Endothelial cell (in vitro differentiated cells): Measurements from ENCODE around the gene LY6G5B. TPM values are rescaled to one million over a fixed set of nuclear protein-coding genes. Genes with fewer than 3 reads are reported as not detected.

ENCODE experiments used
- DNase-seq: peaks from one replicate; pipeline ENCODE4 v3.0.0; 2021; ENCODE audit warnings: low spot score
- H3K27ac Mint-ChIP-seq: one replicate; pipeline ENCODE4 v1.8.0; 2021; ENCODE audit warnings: mixed read lengths, inconsistent platforms; ENCODE audit not compliant: unreplicated experiment
- H3K27me3 Mint-ChIP-seq: one replicate; pipeline ENCODE4 v1.8.0; 2021; ENCODE audit warnings: mild to moderate bottlenecking, moderate library complexity, mixed read lengths, inconsistent platforms; ENCODE audit not compliant: unreplicated experiment
- H3K36me3 Mint-ChIP-seq: one replicate; pipeline ENCODE4 v1.8.0; 2021; ENCODE audit warnings: mild to moderate bottlenecking, low read depth, mixed read lengths, inconsistent platforms; ENCODE audit not compliant: unreplicated experiment
- H3K4me1 Mint-ChIP-seq: one replicate; pipeline ENCODE4 v1.8.0; 2021; ENCODE audit warnings: mild to moderate bottlenecking, mixed read lengths, inconsistent platforms; ENCODE audit not compliant: unreplicated experiment
- H3K4me3 Mint-ChIP-seq: one replicate; pipeline ENCODE4 v1.8.0; 2021; ENCODE audit warnings: mild to moderate bottlenecking, mixed read lengths, inconsistent platforms; ENCODE audit not compliant: unreplicated experiment
- H3K9me3 Mint-ChIP-seq: one replicate; pipeline ENCODE4 v1.8.0; 2021; ENCODE audit warnings: mixed read lengths, inconsistent platforms; ENCODE audit not compliant: unreplicated experiment
- CTCF ChIP-seq: fragments of 200-600 bp; sonication (generic); IDR thresholded peaks from one replicate; pipeline ENCODE4 v1.5.0; 2021; ENCODE audit warnings: antibody characterized with exemption; ENCODE audit not compliant: unreplicated experiment
- total RNA-seq: library from RNA; stranded (reverse); fragmentation: NEBNext Ultra II Directional; extraction: Animal tissue kit (Norgen Biotek cat#: 25700); gene quantifications from one replicate; pipeline ENCODE4 v1.2.1, GENCODE V29; 2021; ENCODE audit not compliant: unreplicated experiment

The LY6G5B gene
- total RNA-seq, 1 donor from 2014 or later, result 16.3 TPM

- DNase-seq, result no peak
- Mint-ChIP-seq H3K9me3 (no peaks in the 10 kb centered on the region), H3K4me1 (no peaks in the 10 kb centered on the region), H3K4me3 (no peak overlapping the region), H3K27ac (no peak overlapping the region), H3K36me3 (peaks cover 42% of the 10 kb centered on the region), H3K27me3 (peaks cover 6% of the 10 kb centered on the region)
- no peak for TF ChIP-seq CTCF
Observed at GRCh38 chr6:31631209-31631608, 38.6 kb upstream of the LY6G5B start.

GRCh38 chr6:31631681-31632278, 38.0 kb upstream of the LY6G5B start:
- Mint-ChIP-seq H3K36me3 (peaks cover 40% of the 10 kb centered on the region), H3K4me1 (no peaks in the 10 kb centered on the region)

GRCh38 chr6:31632279-31632946, 37.4 kb upstream of the LY6G5B start:
- DNase-seq, result no peak
- Mint-ChIP-seq H3K27me3 (peaks cover 8% of the 10 kb centered on the region), H3K36me3 (peaks cover 35% of the 10 kb centered on the region), H3K9me3 (no peaks in the 10 kb centered on the region), H3K4me3 (no peak overlapping the region), H3K27ac (no peak overlapping the region), H3K4me1 (no peaks in the 10 kb centered on the region)
- TF ChIP-seq CTCF, result no peak

More at GRCh38 chr6:31631681-31632278, 38.0 kb upstream of the LY6G5B start:
- no peaks in the 10 kb centered on the region for H3K9me3 Mint-ChIP-seq
- H3K27me3 Mint-ChIP-seq, result peaks cover 8% of the 10 kb centered on the region
- no peak overlapping the region for H3K4me3 Mint-ChIP-seq
- TF ChIP-seq CTCF, result no peak
- no peak overlapping the region for H3K27ac Mint-ChIP-seq
- DNase-seq, result no peak

GRCh38 chr6:31633447-31633846, 36.3 kb upstream of the LY6G5B start:
- DNase-seq, result no peak
- Mint-ChIP-seq H3K27ac (no peak overlapping the region), H3K36me3 (peaks cover 32% of the 10 kb centered on the region), H3K4me3 (no peak overlapping the region), H3K4me1 (no peaks in the 10 kb centered on the region), H3K9me3 (no peaks in the 10 kb centered on the region), H3K27me3 (peaks cover 8% of the 10 kb centered on the region)
- TF ChIP-seq CTCF, result no peak

- no peak for TF ChIP-seq CTCF
- peaks cover 12% of the 10 kb centered on the region for H3K27me3 Mint-ChIP-seq
- no peak for DNase-seq
- H3K4me3 Mint-ChIP-seq, result no peak overlapping the region
- H3K27ac Mint-ChIP-seq, result no peak overlapping the region
- peaks cover 35% of the 10 kb centered on the region for H3K36me3 Mint-ChIP-seq
- no peaks in the 10 kb centered on the region for H3K9me3 Mint-ChIP-seq
- no peaks in the 10 kb centered on the region for H3K4me1 Mint-ChIP-seq
Observed at GRCh38 chr6:31634131-31634530, 35.6 kb upstream of the LY6G5B start.
